A549 treated with dexamethasone at 1 μM for 4 hours (cell line): ENCODE measurements around the gene NUTM2D. TPM values are rescaled to one million over a fixed set of nuclear protein-coding genes. Genes with fewer than 3 reads are reported as not detected.

Source experiments
- total RNA-seq: library from RNA; stranded (reverse); fragments of 200-300 nt; extraction: Qiagen RNA extraction; gene quantifications from 5 replicates; pipeline ENCODE4 v1.2.3, GENCODE V29; 2022

NUTM2D gene
- total RNA-seq, result 0.97 to 1.7 TPM (median 1.4 TPM) in 5 replicates

GRCh38 chr10:87357444-87357843 is at the start of gene NUTM2D:
TSS of gene NUTM2D (plus strand) at chr10:87357744. CDS start at chr10:87358266, 522 bp downstream.

Other genes starting within 250 kb of the NUTM2D start
- gene NUTM2A, start 132.3 kb upstream of the NUTM2D start, total RNA-seq, result 0.04 to 0.15 TPM (median 0.08 TPM) in 4 of 5 replicates, not detected in the other
- 20.5 to 28.1 TPM (median 27.1 TPM) in 5 replicates for gene MINPP1, start 147.1 kb downstream of the NUTM2D start, total RNA-seq